B cell (primary cell): Measurements from ENCODE around the gene OTUD5. TPM values are rescaled to one million over a fixed set of nuclear protein-coding genes. Genes with fewer than 3 reads are reported as not detected.

Experiments used
- ATAC-seq: fragments of 200-7000 bp; cut with Tn5 transposase; one replicate; pipeline ENCODE4 v1.10.0; 2021; ENCODE audit warnings: low read depth, mild to moderate bottlenecking, moderate number of reproducible peaks, moderate library complexity
- CTCF ChIA-PET: fragments of 350-600 bp; sonication (Branson Sonifier 250); formaldehyde crosslinking; loops from one replicate; lab custom pipeline; 2021; ENCODE audit warnings: antibody characterized with exemption, inconsistent platforms; lab: Charles Lee
- POLR2A ChIA-PET: fragments of 350-600 bp; sonication (Branson Sonifier 250); formaldehyde crosslinking; loops from one replicate; lab custom pipeline; 2021; ENCODE audit warnings: antibody characterized with exemption; lab: Charles Lee
- DNase-seq: peaks from one replicate; pipeline ENCODE4 v3.0.0; 2013
- H2AFZ ChIP-seq: 2 replicates; pipeline ENCODE4 v1.6.1; 2012; ENCODE audit warnings: mild to moderate bottlenecking, low read depth, low read length; ENCODE audit not compliant: insufficient read depth, poor library complexity, severe bottlenecking
- H3K27ac ChIP-seq, 2 donors: 1 replicate in 1 of 2; 2 replicates in 1 of 2; pipeline ENCODE4 v1.5.1; 2012 to 2013; ENCODE audit warnings: low read length in 2 of 2, mild to moderate bottlenecking in 2 of 2, moderate library complexity in 1 of 2
- H3K27me3 ChIP-seq, 4 experiments: fragments of 200-600 bp in 1 of 4; sonication (generic) in 1 of 4; replicated peaks in 1 of 4; 1 replicate in 2 of 4; 2 replicates in 2 of 4; pipeline versions ENCODE4 v1.6.1 to v1.7.0; 2013 to 2016; ENCODE audit warnings: low read length in 3 of 4, mild to moderate bottlenecking in 2 of 4, mixed read lengths in 1 of 4, moderate library complexity in 1 of 4; ENCODE audit not compliant: insufficient read depth in 4 of 4, control insufficient read depth in 3 of 4; ENCODE audit errors: control extremely low read depth in 1 of 4
- H3K36me3 ChIP-seq, 2 experiments: replicated peaks in 1 of 2; 1 replicate in 1 of 2; 2 replicates in 1 of 2; pipeline versions ENCODE4 v1.6.1 to v1.7.1; 2013; ENCODE audit warnings: low read length in 1 of 2; ENCODE audit not compliant: insufficient read depth in 2 of 2, control insufficient read depth in 1 of 2; ENCODE audit errors: control extremely low read depth in 1 of 2, extremely low read depth in 1 of 2
- H3K4me1 ChIP-seq, 2 donors: fragments of 200-600 bp in 1 of 2; sonication (generic) in 1 of 2; 1 replicate in 1 of 2; 2 replicates in 1 of 2; pipeline versions ENCODE4 v1.5.1 to v1.6.1; 2013 to 2017; ENCODE audit warnings: low read length in 2 of 2; ENCODE audit not compliant: control insufficient read depth in 2 of 2, insufficient read depth in 2 of 2
- H3K4me2 ChIP-seq: replicated peaks from 2 replicates; pipeline ENCODE3; 2012; ENCODE audit warnings: mild to moderate bottlenecking, low read depth, low read length; ENCODE audit not compliant: poor library complexity, severe bottlenecking
- H3K4me3 ChIP-seq, 5 experiments: fragments of 200-600 bp in 1 of 5; sonication (generic) in 1 of 5; 1 replicate in 3 of 5; 2 replicates in 2 of 5; pipeline versions ENCODE4 v1.5.1 to v1.7.0; 2011 to 2016; ENCODE audit warnings: low read length in 4 of 5, mild to moderate bottlenecking in 4 of 5, low read depth in 2 of 5, control low read depth in 1 of 5, moderate library complexity in 1 of 5; ENCODE audit not compliant: insufficient read depth in 1 of 5; ENCODE audit errors: control extremely low read depth in 1 of 5, extremely low read depth in 1 of 5
- H3K79me2 ChIP-seq: fragments of 200-600 bp; sonication (generic); one replicate; pipeline ENCODE4 v1.6.0; 2016; ENCODE audit warnings: low read length; ENCODE audit not compliant: control insufficient read depth, insufficient read depth
- H3K9ac ChIP-seq: fragments of 200-600 bp; sonication (generic); 2 replicates; pipeline ENCODE4 v1.6.1; 2017; ENCODE audit warnings: mild to moderate bottlenecking, low read length, moderate library complexity
- H3K9me3 ChIP-seq, 3 donors: one replicate each; pipeline versions ENCODE4 v1.6.1 to v1.7.1; 2013; ENCODE audit warnings: low read length in 2 of 3; ENCODE audit not compliant: control insufficient read depth in 2 of 3, insufficient read depth in 1 of 3; ENCODE audit errors: control extremely low read depth in 1 of 3
- H4K20me1 ChIP-seq: 2 replicates; pipeline ENCODE4 v1.6.0; 2012; ENCODE audit warnings: mild to moderate bottlenecking, low read length; ENCODE audit not compliant: insufficient read depth, control insufficient read depth, poor library complexity, severe bottlenecking
- H3K27ac Mint-ChIP-seq: one replicate; pipeline ENCODE4 v1.8.0; 2021; ENCODE audit warnings: mixed read lengths
- H3K27me3 Mint-ChIP-seq: one replicate; pipeline ENCODE4 v1.8.0; 2021; ENCODE audit warnings: mixed read lengths
- H3K4me1 Mint-ChIP-seq: one replicate; pipeline ENCODE4 v1.8.0; 2021; ENCODE audit warnings: mixed read lengths
- H3K4me3 Mint-ChIP-seq: one replicate; pipeline ENCODE4 v1.8.0; 2021; ENCODE audit warnings: mixed read lengths
- H3K9me3 Mint-ChIP-seq: one replicate; pipeline ENCODE4 v1.8.0; 2022; ENCODE audit warnings: mixed read lengths; ENCODE audit not compliant: insufficient read depth
- CTCF ChIP-seq: fragments of 200-600 bp; IDR thresholded peaks from one replicate; pipeline ENCODE4 v1.8.0; 2022; ENCODE audit warnings: antibody characterized with exemption, mild to moderate bottlenecking
- EZH2 ChIP-seq: IDR thresholded peaks from 2 replicates; pipeline ENCODE4 v1.6.1; 2012; ENCODE audit warnings: borderline replicate concordance, low read depth, mild to moderate bottlenecking, moderate library complexity, low read length; ENCODE audit not compliant: insufficient read depth, poor library complexity, severe bottlenecking
- WGBS: methylation state at CpG from one replicate; pipeline ENCODE4 v1.1.5; 2013; ENCODE audit warnings: missing lambda C conversion rate; ENCODE audit not compliant: insufficient coverage; 5-methylcytosine and 5-hydroxymethylcytosine counted together
- intact Hi-C: fragments of 100-400 bp; cut with micrococcal nuclease; formaldehyde crosslinking; loops from one replicate; pipeline ENCODE4 v1.10.0; 2022
- polyA plus RNA-seq: library from polyadenylated mRNA; depleted of rRNA; stranded (reverse); fragments of >200 nt; gene quantifications from 2 replicates; pipeline ENCODE4 v1.2.3, GENCODE V29; 2012
- total RNA-seq, 2 donors: library from RNA; stranded (reverse); fragments of 120-200 nt in 1 of 2; gene quantifications; 1 replicate in 1 of 2; 2 replicates in 1 of 2; pipeline versions ENCODE4 v1.2.3 to v1.2.4, GENCODE V29; 2013 to 2022

OTUD5 gene
- total and polyA plus RNA-seq, 2 donors (not counting 1 experiment from before 2014, with no cell fraction given) = 105 to 116 TPM

- ATAC-seq (peak; percentile 85), DNase-seq (peak; percentile 93)
- Histone ChIP-seq H3K36me3 (peaks cover 0 to 10% of the 10 kb centered on the region in 2 experiments), H3K4me2 (peak within 1 kb of the TSS; percentile 75), H4K20me1 (peaks cover 4% of the 10 kb centered on the region), H3K9ac (peak within 1 kb of the TSS; percentile 85), H3K79me2 (peaks cover 23% of the 10 kb centered on the region), H3K4me1 (peaks cover 8 to 14% of the 10 kb centered on the region in 2 donors), H2AFZ (peak within 1 kb of the TSS; percentile 78), H3K27me3 (no peaks in the 10 kb centered on the region), H3K9me3 (no peaks in the 10 kb centered on the region), H3K4me3 (peak within 1 kb of the TSS; percentile 66 to 93 (median 86)), H3K27ac (peak within 1 kb of the TSS; percentile 97 to 99)
- Mint-ChIP-seq H3K4me1 (peaks cover 28% of the 10 kb centered on the region), H3K4me3 (peak within 1 kb of the TSS; percentile 95), H3K27me3 (no peaks in the 10 kb centered on the region), H3K9me3 (no peaks in the 10 kb centered on the region), H3K27ac (peak within 1 kb of the TSS; percentile 98)
- 0% methylated on average over 2 of the region's 38 CpGs for WGBS
- TF ChIP-seq EZH2 (no peak), CTCF (no peak)
- CTCF ChIA-PET = interaction anchor here (0.6 to 1.0 kb wide), 5 partner anchors 24 to 354 kb away, joined by 3 to 9 read pairs (median 6); partner anchors contain the start of gene TFE3
- intact Hi-C loops = loop anchor here (1.0 to 2.0 kb wide), 5 partner anchors 11 to 99 kb away; partner anchors contain the start of genes TFE3 and WDR45
- POLR2A ChIA-PET = interaction anchor here (0.6 to 1.6 kb wide), 13 partner anchors 41 to 1858 kb away, joined by 3 to 16 read pairs (median 4); partner anchors contain the start of genes NDUFB11, PQBP1, RBM10 and TFE3
Observed at GRCh38 chrX:49002091-49002935, 44.9 kb upstream of the OTUD5 start, which contains the start of gene GRIPAP1. TSS of gene GRIPAP1 (minus strand) at chrX:49002264. CDS start at chrX:49002229, 35 bp downstream.
